ENCODE results near the gene PPP1R27.

DNA sequence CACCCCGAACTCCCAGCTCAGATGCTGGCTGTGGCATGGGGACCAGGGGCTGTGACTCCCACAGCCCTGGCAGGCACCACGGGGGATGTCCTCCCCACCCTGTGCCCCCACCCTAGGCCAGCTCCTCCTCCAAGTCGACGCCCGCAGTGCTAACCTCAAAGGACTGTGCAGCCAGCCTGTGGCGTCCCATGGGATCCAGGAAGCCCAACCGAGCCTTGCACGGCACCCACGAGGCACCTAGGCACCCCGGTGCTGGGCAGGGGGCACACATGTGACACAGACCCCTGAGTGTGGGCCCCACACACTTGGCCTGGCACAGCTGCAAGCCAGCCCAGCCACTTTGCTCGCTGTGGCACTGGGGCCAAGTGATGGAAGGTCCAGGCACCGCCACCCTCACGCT lies 27.0 kb downstream of the PPP1R27 start:
- TF ChIP-seq POLR2A (IDR thresholded peaks at IDR 0.05) (no peak), POLR2AphosphoS5 (IDR thresholded peaks at IDR 0.05) (no peak)
- TF ChIP-seq, protein P1, sequence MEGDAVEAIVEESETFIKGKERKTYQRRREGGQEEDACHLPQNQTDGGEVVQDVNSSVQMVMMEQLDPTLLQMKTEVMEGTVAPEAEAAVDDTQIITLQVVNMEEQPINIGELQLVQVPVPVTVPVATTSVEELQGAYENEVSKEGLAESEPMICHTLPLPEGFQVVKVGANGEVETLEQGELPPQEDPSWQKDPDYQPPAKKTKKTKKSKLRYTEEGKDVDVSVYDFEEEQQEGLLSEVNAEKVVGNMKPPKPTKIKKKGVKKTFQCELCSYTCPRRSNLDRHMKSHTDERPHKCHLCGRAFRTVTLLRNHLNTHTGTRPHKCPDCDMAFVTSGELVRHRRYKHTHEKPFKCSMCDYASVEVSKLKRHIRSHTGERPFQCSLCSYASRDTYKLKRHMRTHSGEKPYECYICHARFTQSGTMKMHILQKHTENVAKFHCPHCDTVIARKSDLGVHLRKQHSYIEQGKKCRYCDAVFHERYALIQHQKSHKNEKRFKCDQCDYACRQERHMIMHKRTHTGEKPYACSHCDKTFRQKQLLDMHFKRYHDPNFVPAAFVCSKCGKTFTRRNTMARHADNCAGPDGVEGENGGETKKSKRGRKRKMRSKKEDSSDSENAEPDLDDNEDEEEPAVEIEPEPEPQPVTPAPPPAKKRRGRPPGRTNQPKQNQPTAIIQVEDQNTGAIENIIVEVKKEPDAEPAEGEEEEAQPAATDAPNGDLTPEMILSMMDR (IDR thresholded peaks at IDR 0.05) = no peak
